ENCODE data around the gene TLE5.
"Not testable (repeated sequence)": the region's sequence is repeated elsewhere in the genome, so short reads cannot be mapped to it uniquely, and the experiment has no call there.

Gene TLE5

GRCh38 chr19:3060857-3061181 is 1.5 kb downstream of the TLE5 start:
- no peak for DNase-seq

DNA sequence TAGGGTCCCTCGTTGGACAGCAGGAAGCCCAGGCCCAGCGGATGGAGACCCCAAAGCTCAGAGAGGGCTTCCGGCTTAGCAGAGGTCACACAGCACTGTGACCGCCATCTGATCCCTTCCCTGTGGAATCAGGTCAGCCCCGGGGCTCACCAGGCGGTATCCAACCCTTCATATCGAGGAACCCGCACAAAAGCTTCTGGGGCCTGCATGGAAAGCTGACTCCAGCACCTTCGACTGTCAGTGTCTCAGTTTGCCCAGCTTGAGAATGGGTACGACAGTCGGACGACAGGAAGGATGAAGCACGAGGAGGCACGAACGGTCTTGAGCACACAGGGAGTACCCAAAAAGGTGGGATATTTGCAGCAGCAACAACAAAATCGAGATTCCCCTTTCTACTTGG is 2.6 kb downstream of the TLE5 start:
- DNase-seq: no peak

DNA sequence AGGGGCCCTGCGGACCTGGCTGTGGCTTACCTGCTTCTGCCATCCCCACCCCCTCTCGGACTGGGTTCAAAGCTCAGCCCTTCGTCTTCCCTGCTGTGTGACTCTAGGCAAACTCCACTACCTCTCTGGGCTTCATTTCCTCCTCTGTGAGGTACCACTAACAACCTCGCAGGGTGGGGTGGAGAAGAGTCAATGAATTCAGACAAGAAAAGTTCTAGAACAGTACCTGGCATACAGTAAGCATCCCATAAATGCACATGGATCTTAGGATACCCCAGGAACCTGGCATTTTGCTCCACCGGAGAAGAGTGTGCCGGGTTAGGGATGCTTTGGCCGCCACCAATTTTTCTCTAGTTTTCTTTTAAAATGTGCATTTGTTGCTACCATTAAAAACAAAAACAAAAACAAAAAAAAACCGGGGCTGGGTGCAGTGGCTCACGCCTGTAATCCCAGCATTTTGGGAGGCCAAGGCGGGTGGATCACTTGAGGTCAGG is 3.4 kb downstream of the TLE5 start:
- DNase-seq: no peak

- DNase-seq: no peak
Observed at GRCh38 chr19:3058009-3058820, 4.1 kb downstream of the TLE5 start.

- DNase-seq: no peak
Observed at GRCh38 chr19:3057275-3057714, 5.0 kb downstream of the TLE5 start.

DNA sequence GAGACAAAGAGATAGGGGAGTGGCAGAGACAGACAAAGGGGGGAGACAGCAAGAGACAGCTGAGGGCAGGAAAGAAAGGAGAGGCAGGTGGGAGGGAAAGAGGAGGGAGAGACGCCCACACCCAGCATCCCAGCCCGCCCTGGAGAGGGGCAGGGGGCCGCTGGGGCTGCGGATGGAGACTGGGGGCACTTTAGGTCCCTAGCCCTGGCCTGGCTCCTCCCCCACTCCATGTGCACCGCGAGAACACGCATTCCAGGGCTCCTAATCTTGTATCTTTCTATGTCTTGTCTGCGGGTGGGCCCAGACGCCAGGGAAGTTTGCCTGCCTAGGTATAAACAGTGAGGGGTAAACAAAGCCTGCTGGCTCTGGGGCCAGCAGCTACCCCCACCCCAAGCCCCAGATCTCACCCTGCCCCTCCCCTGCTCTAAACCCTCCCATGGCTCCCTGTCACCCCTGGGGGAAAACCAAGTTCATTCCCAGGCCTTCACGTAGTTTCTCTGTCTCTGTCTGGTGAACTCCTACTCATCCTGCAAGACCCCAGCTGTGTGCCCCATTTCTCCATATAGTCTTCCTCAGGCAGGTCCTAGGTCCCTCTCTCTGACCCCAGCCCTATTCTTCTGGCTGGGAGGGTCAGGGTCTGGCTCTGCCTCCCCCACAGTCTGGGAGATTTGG is 5.7 kb downstream of the TLE5 start:
- no peak for DNase-seq

- no peak for DNase-seq
Observed at GRCh38 chr19:3055741-3056416, 6.4 kb downstream of the TLE5 start.

DNA sequence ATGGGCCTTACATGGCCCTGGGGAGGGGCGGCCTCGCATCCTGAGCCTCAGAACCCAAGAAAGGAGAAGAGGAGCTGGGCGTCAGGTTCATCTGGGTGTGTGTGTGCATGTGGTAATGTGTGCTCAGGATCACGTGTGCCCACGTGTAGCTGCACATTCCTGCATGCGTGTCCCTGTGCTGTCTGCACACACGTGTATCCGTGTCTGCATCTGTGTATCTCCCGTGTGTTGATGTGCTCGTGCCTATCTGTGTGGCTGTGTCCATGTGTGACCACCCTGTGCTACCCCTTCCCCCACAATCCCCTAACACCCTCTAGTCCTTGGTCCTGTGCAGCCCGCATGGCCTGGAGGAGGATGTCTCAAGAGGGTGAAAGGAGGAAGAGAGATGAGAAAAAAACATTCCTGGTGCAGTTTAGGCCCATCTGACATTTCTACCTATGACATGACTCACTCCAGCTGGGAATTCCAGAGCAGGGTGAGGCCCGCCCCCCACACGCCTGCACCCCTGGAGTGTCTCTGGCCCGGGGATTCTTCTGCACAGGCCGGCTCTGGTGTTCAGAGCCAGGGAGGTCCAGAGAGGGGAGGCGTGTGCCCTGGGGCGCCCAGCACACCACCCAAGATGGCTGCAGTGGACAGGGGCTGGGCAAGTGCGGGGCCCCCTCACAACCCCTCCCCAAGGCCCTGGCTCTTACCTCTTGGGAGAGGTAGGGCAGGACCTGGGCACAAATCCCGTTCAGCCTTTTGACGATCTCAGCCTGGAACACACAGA is 7.1 kb downstream of the TLE5 start:
- DNase-seq: no peak

DNA sequence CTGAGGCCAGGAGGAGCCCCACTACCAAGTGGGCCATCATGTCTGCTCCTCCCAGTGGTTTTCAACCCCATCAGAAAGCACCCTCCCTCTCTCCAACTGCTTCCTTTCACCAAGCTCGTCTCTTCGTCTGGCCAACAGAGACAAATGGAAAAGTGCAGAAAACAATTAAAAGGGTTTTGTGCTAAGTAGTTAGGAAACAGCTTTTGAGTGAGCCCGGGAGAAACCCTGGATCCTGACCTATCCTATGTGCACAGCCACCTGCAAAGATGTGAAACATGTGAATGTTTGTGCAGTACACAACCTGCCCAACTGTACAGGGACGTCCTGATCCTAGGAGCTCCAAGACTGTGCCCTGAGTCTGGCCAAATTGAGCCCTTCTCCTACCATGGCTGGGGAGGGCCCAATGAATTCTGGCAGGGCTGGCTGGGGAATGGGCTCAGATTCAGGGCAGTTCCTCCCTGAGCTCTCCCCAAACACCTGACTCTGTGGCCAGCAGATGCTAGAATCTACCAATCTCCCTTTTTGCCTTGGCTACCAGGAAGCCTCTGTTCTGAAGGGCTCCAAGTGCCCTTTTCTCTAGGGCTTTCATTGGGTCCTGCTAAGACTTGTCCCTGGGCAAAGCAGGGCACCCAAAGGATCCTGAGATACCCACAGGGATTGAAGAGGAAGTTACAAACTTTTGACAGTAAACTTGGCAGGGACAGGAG is 7.9 kb downstream of the TLE5 start:
- no peak for DNase-seq

DNA sequence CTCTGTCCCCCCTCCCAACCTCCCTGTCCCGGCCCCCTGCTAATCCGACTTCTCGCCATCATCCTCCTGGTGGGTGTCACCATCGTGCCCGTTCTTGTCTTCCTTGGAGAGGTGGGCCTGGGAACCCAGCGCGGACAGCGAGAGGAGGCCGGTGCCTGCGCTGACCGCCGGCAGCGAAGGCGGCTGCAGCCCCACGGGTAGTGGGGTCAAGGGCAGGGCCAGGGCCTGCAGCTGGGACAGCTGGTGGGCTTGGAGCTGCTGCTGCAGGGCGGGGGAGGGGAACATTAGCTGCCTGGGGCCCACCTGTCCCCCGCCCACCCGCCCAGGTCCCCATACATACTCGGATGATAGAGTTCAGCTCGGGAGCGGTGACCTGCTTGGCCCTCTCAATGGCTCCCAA is 8.5 kb downstream of the TLE5 start:
- DNase-seq: no peak

DNA sequence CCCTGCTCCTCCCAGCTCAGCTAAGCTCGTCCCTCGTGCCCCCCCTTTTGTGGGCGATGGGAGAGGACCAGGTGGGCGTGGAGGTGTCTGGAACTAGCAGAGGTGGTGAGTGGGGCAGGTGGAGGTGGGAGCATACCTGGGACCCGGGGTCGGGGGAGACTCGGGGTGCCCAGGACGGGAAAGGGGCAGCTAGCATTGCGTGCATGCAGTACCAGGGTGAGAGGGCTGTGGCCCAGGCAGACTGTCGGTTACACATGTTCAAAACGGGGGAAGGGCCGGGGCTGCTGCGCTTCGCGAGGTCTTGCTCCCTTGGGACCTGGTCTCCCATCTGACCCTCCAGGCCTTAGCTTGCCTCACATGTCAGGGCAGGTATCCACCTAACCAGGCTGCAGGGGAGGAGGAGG is 9.1 kb downstream of the TLE5 start:
- DNase-seq: no peak

DNA sequence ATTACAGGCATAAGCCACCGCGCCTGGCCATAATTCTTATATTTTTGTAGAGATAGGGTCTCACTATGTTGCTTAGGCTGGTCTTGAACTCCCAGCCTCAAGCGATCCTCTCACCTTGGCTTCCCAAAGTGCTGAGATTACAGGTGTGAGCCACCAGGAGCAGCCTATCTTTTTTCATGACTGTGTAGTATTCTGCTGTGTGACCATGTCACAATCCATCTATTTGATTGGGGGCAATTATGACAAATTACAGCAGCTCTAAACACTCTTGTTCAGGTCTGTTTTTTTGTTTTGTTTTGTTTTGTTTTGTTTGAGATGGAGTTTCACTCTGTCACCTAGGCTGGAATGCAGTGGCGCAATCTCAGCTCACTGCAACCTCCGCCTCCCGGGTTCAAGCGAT is 12.3 kb downstream of the TLE5 start:
- not testable (repeated sequence) for DNase-seq

GRCh38 chr19:3049089-3049488 is 13.2 kb downstream of the TLE5 start:
- no peak for DNase-seq

DNA sequence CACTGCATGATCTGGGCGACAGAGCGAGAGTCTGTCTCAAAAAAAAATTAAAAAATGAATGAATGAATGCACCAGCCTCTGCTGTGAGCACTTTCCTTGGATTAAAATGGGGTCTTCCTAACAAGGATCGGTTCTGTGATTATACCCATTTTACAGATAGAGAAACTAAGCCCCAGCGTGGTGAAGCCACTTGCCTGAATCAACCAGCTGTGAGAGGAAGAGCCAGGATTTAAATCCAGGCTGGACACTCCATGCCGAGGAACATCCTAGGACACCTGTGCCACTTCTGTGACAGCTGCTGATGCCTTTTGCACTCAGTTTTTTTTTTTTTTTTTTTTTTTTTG is 14.1 kb downstream of the TLE5 start:
- DNase-seq: no peak

GRCh38 chr19:3047496-3048189 is 14.7 kb downstream of the TLE5 start:
- peak; percentile 86 for DNase-seq

GRCh38 chr19:3046698-3047495 is 15.4 kb downstream of the TLE5 start:
- DNase-seq: peak; percentile 71

GRCh38 chr19:3045885-3046697 is 16.2 kb downstream of the TLE5 start:
- DNase-seq: no peak

DNA sequence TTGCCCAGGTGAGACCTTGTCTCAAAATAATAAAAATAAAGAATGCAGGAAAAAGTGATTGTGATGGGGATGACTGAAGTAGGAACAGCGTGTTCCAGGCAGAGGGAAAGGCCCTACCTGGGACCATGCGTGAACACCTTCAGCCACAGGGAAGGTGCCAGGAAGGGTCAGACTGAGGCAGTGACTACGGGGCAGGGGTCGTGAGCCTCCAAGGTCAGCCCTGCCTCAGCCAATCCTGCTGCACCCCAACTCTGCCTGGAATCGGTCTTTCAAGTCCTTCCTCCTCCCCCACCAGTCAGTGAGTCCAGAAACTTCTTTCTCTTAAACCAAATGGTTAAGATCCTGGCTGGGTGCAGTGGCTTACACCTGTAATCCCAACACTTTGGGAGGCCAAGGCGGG is 17.1 kb downstream of the TLE5 start:
- no peak for DNase-seq

DNA sequence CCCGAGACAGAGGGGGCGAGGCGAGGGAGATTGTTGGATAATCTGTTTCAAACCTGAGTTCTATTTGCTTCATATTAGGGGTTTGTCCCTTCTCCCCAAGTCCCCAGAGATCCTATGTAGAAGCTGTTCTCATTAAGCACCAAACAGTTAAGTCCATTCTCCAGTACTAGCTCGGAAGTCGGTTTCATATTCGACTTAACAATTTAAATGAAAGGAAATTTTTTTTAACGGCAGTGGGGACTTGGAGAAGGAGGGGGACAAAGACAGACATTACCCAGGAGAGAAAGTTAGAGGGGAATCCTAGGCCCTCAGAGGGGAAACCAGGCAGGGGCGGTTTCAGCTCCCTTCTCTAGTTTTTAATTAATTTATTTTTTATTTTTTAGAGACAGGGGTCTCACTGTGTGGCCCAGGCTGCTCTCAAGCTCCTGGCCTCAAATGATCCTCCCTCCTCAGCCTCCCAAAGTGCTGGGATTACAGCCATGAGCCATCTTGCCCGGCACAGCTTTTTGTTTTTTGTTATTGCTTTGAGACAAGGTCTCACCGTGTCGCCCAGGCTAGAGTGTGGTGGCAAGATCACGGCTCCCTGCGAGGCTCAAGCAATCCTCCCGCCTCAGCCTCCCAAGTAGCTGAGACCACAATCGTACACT is 19.6 kb downstream of the TLE5 start:
- DNase-seq: no peak

All from activated effector memory CD4-positive, alpha-beta T cell treated with anti-CD3 and anti-CD28 coated beads, Interleukin-2, amount 50 U/mL, for 16 hours (primary cell).